Stomach (tissue), 9 donors: ENCODE results near the gene METTL3. TPM values are rescaled to one million over a fixed set of nuclear protein-coding genes. Genes with fewer than 3 reads are reported as not detected.
"Not testable (repeated sequence)": the region's sequence is repeated elsewhere in the genome, so short reads cannot be mapped to it uniquely, and the experiment has no call there.

Experiments used
- DNase-seq, 2 donors: peaks; one replicate each; pipeline versions ENCODE4 v3.0.0 to v3.0.0-alpha.2; 2013 to 2019
- H3K27ac ChIP-seq, 5 donors: fragments of 200-600 bp in 4 of 5; sonication (generic) in 4 of 5; one replicate each; pipeline ENCODE4 v1.5.1; 2013 to 2019; ENCODE audit warnings: mild to moderate bottlenecking in 1 of 5, moderate library complexity in 1 of 5
- H3K27me3 ChIP-seq, 3 donors: fragments of 200-600 bp; sonication (generic); one replicate each; pipeline ENCODE4 v1.5.1; 2017 to 2019; ENCODE audit warnings: mixed run types in 1 of 3
- H3K36me3 ChIP-seq, 4 donors: fragments of 200-600 bp; sonication (generic); 1 replicate in 3 of 4; 2 replicates in 1 of 4; pipeline ENCODE4 v1.5.1; 2016 to 2019
- H3K4me1 ChIP-seq, 4 donors: fragments of 200-600 bp; sonication (generic); one replicate each; pipeline ENCODE4 v1.5.1; 2016 to 2019
- H3K4me3 ChIP-seq, 4 donors: fragments of 200-600 bp; sonication (generic) in 3 of 4; one replicate each; pipeline ENCODE4 v1.5.1; 2016 to 2019; ENCODE audit warnings: mild to moderate bottlenecking in 1 of 4
- H3K9me3 ChIP-seq, 4 donors: fragments of 200-600 bp; sonication (generic); one replicate each; pipeline ENCODE4 v1.5.1; 2016 to 2019
- EP300 ChIP-seq: sonication (generic); formaldehyde crosslinking; IDR thresholded peaks from one replicate; pipeline ENCODE4 v1.6.1; 2017; ENCODE audit warnings: antibody characterized with exemption
- POLR2A ChIP-seq, 4 donors: fragments of 450-650 bp; IDR thresholded peaks; one replicate each; pipeline ENCODE4 v1.6.1; 2016; ENCODE audit warnings: antibody characterized with exemption in 4 of 4, control low read depth in 2 of 4, mild to moderate bottlenecking in 1 of 4, moderate library complexity in 1 of 4
- POLR2AphosphoS5 ChIP-seq, 3 donors: sonication (generic); formaldehyde crosslinking; IDR thresholded peaks; one replicate each; pipeline ENCODE4 v1.6.1; 2016; ENCODE audit warnings: antibody characterized with exemption in 3 of 3
- WGBS, 5 donors: extraction: QIAGEN DNeasy Blood & Tissue Kit in 3 of 5; methylation state at CpG; one replicate each; pipeline versions ENCODE4 v1.1.5 to v1.1.7; 2013 to 2018; 5-methylcytosine and 5-hydroxymethylcytosine counted together
- intact Hi-C: fragments of 100-400 bp; cut with DNase I; formaldehyde crosslinking; loops from one replicate; pipeline ENCODE4 v1.15.1; 2023; ENCODE audit warnings: low total_unique reads
- polyA plus RNA-seq, 3 donors: library from polyadenylated mRNA; stranded (reverse); fragments of 200-250 nt; gene quantifications; one replicate each; pipeline ENCODE4 v1.2.3, GENCODE V29; 2013
- total RNA-seq, 5 donors: library from RNA; depleted of rRNA; stranded (reverse); fragments of >200 nt; gene quantifications; one replicate each; pipeline versions ENCODE4 v1.1.0 to v1.2.3, GENCODE V29; 2014 to 2016
- TF ChIP-seq, protein P1 (sequence below), 7 experiments: fragments of 450-650 bp in 4 of 7; fragments of 200-600 bp in 3 of 7; sonication (generic) in 3 of 7; IDR thresholded peaks; one replicate each; pipeline ENCODE4 v1.5.1; 2016 to 2019; ENCODE audit warnings: antibody characterized with exemption in 7 of 7, control low read depth in 2 of 7, mild to moderate bottlenecking in 1 of 7
- donor health status: healthy with polysubstance abuse.
- donor health status: Bipolar disorder and iron deficiency.
- donor health status: healthy.

METTL3 gene
- total and polyA plus RNA-seq, 8 donors, result 8.6 to 84.3 (median 41.2) TPM

DNA sequence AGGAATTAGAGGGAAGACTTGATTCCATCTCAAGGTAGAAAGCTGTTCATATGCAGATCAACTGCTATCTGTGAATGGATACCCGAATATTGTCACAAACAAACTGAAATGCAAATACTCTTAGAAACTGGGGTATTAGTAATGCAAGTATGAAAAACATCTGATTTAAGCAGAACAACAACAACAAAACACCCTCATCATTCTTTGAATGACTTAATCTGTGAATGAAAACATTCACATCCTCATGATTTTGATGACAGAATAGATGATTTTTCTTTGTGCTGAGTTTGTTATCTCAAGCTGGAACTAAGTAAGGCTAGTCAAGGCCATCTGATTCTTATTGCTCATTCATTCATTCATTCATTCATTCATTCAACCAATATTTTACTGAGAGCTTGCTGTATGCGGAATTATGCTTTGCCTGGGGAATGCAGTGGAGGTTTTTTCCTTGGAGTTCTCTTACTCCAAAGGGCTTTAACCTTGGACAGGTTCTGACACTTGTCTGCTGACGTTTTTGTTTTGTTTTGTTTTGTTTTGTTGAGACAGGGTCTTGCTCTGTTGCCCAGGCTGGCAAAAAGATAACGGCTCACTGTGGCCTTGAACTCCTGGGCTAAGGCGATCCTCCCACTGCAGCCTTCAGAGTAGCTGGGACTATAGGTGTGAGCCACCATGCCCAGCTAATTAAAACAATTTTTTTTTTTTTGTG, 45.4 kb upstream of the METTL3 start:
- no peak for DNase-seq
- H3K27ac ChIP-seq, result peak overlapping the region in 1 of 5 donors; percentile 54
- intact Hi-C loops, result loop anchor here (10.0 kb wide), 1 partner anchor 62 kb away; no protein-coding TSS in a partner anchor
- TF ChIP-seq POLR2A (IDR thresholded peaks at IDR 0.05), result no peak
- TF ChIP-seq POLR2AphosphoS5 (IDR thresholded peaks at IDR 0.05), result no peak
- TF ChIP-seq, protein P1, sequence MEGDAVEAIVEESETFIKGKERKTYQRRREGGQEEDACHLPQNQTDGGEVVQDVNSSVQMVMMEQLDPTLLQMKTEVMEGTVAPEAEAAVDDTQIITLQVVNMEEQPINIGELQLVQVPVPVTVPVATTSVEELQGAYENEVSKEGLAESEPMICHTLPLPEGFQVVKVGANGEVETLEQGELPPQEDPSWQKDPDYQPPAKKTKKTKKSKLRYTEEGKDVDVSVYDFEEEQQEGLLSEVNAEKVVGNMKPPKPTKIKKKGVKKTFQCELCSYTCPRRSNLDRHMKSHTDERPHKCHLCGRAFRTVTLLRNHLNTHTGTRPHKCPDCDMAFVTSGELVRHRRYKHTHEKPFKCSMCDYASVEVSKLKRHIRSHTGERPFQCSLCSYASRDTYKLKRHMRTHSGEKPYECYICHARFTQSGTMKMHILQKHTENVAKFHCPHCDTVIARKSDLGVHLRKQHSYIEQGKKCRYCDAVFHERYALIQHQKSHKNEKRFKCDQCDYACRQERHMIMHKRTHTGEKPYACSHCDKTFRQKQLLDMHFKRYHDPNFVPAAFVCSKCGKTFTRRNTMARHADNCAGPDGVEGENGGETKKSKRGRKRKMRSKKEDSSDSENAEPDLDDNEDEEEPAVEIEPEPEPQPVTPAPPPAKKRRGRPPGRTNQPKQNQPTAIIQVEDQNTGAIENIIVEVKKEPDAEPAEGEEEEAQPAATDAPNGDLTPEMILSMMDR (IDR thresholded peaks at IDR 0.05), result no peak
- TF ChIP-seq EP300, result no peak
- peaks cover 0 to 16% (median 14%) of the 10 kb centered on the region in 4 donors for H3K4me1 ChIP-seq
- no peaks in the 10 kb centered on the region for H3K36me3 ChIP-seq
- H3K27me3 ChIP-seq, result no peaks in the 10 kb centered on the region
- H3K4me3 ChIP-seq, result no peak overlapping the region
- H3K9me3 ChIP-seq, result no peaks in the 10 kb centered on the region
- WGBS, 5 donors, result 53 to 64% (median 60%) methylated on average over 5 of the region's 5 CpGs

DNA sequence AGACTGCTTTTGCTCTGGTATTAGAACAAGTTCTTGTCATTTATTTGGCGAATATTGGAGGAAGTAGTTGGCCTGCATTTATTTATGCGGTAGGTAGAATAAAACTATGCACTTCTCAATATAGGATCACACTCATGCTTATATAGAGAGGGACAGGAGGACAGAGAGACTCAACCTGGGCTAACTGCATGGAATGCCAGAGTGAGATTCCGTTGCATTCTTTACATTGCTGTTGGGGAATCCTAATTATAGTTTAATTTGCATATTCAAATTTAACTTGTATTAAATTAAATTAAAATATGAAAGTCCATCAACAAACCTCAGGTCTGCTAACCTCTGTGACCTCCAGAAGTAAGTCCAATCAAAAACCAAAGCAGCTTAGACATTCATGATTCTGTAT, 42.1 kb upstream of the METTL3 start:
- intact Hi-C loops, result loop anchor here (10.0 kb wide), 1 partner anchor 58 kb away; no protein-coding TSS in a partner anchor
- DNase-seq, result no peak
- 86 to 93% (median 91%) methylated on average over 3 of the region's 3 CpGs for WGBS, 5 donors

DNA sequence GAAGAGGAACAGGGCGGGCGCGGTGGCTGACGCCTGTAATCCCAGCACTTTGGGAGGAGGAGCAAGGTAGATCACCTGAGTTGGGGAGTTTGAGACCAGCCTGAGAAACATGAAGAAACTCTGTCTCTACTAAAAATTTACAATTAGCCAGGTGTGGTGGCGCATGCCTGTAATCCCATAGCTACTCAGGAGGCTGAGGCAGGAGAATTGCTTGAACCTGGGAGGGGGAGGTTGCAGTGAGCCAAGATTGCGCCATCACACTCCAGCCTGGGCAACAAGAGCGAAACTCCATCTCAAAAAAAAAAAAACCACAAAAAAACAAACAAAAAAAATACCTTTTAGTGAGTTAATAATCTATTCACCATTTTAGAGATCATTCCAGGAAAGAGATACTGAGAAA, 33.4 kb upstream of the METTL3 start:
- H3K27me3 ChIP-seq, H3K4me1 ChIP-seq, H3K27ac ChIP-seq, H3K4me3 ChIP-seq, intact Hi-C loops, H3K9me3 ChIP-seq, H3K36me3 ChIP-seq, DNase-seq: not testable (repeated sequence)
- 87 to 93% (median 91%) methylated on average over 7 of the region's 7 CpGs for WGBS, 5 donors

More for the DNA sequence above, 42.1 kb upstream of the METTL3 start:
- Histone ChIP-seq H3K4me3 (no peak overlapping the region), H3K9me3 (no peaks in the 10 kb centered on the region), H3K27me3 (no peaks in the 10 kb centered on the region), H3K27ac (no peak overlapping the region), H3K36me3 (no peaks in the 10 kb centered on the region), H3K4me1 (peaks cover 0 to 13% (median 11%) of the 10 kb centered on the region in 4 donors)
- TF ChIP-seq POLR2A (IDR thresholded peaks at IDR 0.05) (no peak), EP300 (no peak), POLR2AphosphoS5 (IDR thresholded peaks at IDR 0.05) (no peak)
- TF ChIP-seq, protein P1 (IDR thresholded peaks at IDR 0.05), result no peak

DNA sequence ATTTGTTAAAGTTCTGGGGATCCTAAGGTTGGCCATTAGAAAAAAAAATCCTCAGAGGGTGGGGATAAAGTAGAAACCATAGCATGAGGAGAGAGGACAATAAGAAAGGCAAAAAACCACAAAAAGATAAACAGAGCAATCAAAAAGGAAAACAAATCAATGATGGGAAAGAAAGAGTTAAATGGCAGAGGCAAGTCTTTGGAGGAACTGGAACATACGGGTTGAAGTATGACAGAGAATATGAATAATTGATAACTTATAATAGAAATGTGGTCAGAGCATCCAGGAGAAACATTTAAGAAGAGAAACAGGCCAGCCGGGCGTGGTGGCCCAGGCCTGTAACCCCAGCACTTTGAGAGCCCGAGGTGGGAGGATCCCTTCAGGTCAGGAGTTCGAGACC, 32.8 kb upstream of the METTL3 start:
- H3K9me3 ChIP-seq, result no peaks in the 10 kb centered on the region
- DNase-seq, result no peak
- H3K4me3 ChIP-seq, result no peak overlapping the region
- peaks cover 0 to 13% (median 0%) of the 10 kb centered on the region in 3 donors for H3K27me3 ChIP-seq
- H3K4me1 ChIP-seq, result no peaks in the 10 kb centered on the region
- WGBS, 5 donors, result 47 to 56% (median 52%) methylated on average over 5 of the region's 5 CpGs
- H3K36me3 ChIP-seq, result no peaks in the 10 kb centered on the region
- intact Hi-C loops, result no loop called here
- H3K27ac ChIP-seq, result no peak overlapping the region
- TF ChIP-seq, protein P1 (IDR thresholded peaks at IDR 0.05), result no peak
- TF ChIP-seq EP300 (no peak), POLR2A (IDR thresholded peaks at IDR 0.05) (no peak), POLR2AphosphoS5 (IDR thresholded peaks at IDR 0.05) (no peak)

DNA sequence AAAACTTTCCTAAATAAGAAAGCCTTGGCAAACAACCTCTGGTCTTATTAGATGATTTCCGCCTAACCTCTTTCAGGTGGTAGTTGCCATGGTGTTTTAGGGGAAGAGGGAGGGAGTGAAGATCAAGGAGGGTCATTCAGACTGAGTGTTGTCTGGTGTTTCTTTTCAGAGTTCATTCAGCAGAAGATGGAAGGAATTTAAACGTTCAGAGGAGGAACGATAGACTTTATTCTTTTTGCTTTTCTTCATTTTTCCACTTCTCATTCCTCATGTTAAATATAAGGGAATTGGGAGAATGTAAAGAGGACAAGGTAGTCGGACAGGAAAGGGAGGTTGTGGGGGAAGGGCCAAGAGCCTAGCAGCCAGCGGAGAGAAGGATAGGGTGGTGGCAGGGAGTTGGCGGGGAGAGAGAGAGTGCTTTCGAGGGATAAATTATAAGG, 32.4 kb upstream of the METTL3 start:
- Histone ChIP-seq H3K9me3 (no peaks in the 10 kb centered on the region), H3K4me1 (no peaks in the 10 kb centered on the region), H3K27ac (no peak overlapping the region), H3K36me3 (no peaks in the 10 kb centered on the region), H3K27me3 (peaks cover 0 to 16% (median 0%) of the 10 kb centered on the region in 3 donors), H3K4me3 (no peak overlapping the region)
- WGBS, 5 donors, result 25 to 34% (median 32%) methylated on average over 7 of the region's 7 CpGs
- intact Hi-C loops, result no loop called here
- no peak for TF ChIP-seq EP300
- no peak for TF ChIP-seq POLR2AphosphoS5 (IDR thresholded peaks at IDR 0.05)
- no peak for TF ChIP-seq POLR2A (IDR thresholded peaks at IDR 0.05)
- TF ChIP-seq, protein P1 (IDR thresholded peaks at IDR 0.05), result no peak
- peak in 1 of 2 donors; percentile 46 for DNase-seq
